ENCODE results near the gene TREH. TPM values are rescaled to one million over a fixed set of nuclear protein-coding genes. Genes with fewer than 3 reads are reported as not detected.
"Not testable (repeated sequence)": the region's sequence is repeated elsewhere in the genome, so short reads cannot be mapped to it uniquely, and the experiment has no call there.

The TREH gene
- total RNA-seq, 4 donors from 2014 or later, result not detected

GRCh38 chr11:118715837-118716260, 36.4 kb upstream of the TREH start:
- no peak for TF ChIP-seq POLR2A (IDR thresholded peaks at IDR 0.05)
- intact Hi-C loops (cut with DNase I; ENCODE audit: low total_unique reads) (no loop called here), in situ Hi-C loops (cut with MboI; ENCODE audit: low sequenced_read_pairs in 4 of 4) (no loop called here)
- Histone ChIP-seq H3K36me3 (no peaks in the 10 kb centered on the region), H3K4me3 (no peak overlapping the region), H3K9me3 (no peaks in the 10 kb centered on the region), H3K27me3 (no peaks in the 10 kb centered on the region), H3K4me1 (no peaks in the 10 kb centered on the region), H3K27ac (no peak overlapping the region)
- DNase-seq (no peak), ATAC-seq (no peak)

DNA sequence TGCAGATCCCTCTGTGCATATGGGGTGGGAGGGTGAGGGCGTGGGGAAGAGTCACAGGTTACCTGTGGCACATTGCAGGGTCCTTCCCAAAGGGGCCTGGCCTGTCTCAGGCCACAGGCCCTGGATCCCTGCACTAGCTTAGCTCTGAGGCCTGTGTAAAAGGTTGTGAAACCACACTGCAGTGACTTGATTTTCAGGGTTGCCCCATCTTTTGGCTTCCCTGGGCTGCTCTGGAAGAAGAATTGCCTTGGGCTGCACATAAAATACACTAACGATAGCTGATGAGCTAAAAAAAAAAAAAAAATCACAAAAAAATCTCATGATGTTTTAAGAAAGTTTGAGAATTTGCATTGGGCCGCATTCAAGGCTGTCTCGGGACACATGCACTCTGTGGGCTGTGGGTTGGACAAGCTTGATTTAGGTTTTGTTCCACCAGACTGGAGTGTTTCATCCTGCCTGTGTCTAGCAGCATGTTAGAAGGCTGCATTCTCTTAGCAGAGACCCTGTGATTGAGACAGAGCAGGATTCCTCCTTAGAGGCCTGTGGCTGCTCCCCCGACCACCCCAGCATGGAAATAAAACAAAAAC, 35.9 kb upstream of the TREH start:
- H3K27ac ChIP-seq, result no peak overlapping the region
- H3K4me3 ChIP-seq, result no peak overlapping the region
- ATAC-seq (no peak), DNase-seq (no peak)
- H3K9me3 ChIP-seq, result no peaks in the 10 kb centered on the region
- H3K27me3 ChIP-seq, result no peaks in the 10 kb centered on the region
- H3K4me1 ChIP-seq, result no peaks in the 10 kb centered on the region
- no peaks in the 10 kb centered on the region for H3K36me3 ChIP-seq
- no peak for TF ChIP-seq POLR2A (IDR thresholded peaks at IDR 0.05)
- TF ChIP-seq, protein P1, sequence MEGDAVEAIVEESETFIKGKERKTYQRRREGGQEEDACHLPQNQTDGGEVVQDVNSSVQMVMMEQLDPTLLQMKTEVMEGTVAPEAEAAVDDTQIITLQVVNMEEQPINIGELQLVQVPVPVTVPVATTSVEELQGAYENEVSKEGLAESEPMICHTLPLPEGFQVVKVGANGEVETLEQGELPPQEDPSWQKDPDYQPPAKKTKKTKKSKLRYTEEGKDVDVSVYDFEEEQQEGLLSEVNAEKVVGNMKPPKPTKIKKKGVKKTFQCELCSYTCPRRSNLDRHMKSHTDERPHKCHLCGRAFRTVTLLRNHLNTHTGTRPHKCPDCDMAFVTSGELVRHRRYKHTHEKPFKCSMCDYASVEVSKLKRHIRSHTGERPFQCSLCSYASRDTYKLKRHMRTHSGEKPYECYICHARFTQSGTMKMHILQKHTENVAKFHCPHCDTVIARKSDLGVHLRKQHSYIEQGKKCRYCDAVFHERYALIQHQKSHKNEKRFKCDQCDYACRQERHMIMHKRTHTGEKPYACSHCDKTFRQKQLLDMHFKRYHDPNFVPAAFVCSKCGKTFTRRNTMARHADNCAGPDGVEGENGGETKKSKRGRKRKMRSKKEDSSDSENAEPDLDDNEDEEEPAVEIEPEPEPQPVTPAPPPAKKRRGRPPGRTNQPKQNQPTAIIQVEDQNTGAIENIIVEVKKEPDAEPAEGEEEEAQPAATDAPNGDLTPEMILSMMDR (IDR thresholded peaks at IDR 0.05 in 4 of 5, conservative IDR thresholded peaks at IDR 0.05 in 1 of 5), result no peak
- in situ Hi-C loops (cut with MboI; ENCODE audit: low sequenced_read_pairs in 4 of 4) (no loop called here), intact Hi-C loops (cut with DNase I; ENCODE audit: low total_unique reads) (no loop called here)

GRCh38 chr11:118714816-118715215, 35.4 kb upstream of the TREH start:
- Histone ChIP-seq H3K4me1 (no peaks in the 10 kb centered on the region), H3K27ac (no peak overlapping the region), H3K36me3 (no peaks in the 10 kb centered on the region), H3K9me3 (no peaks in the 10 kb centered on the region), H3K27me3 (no peaks in the 10 kb centered on the region), H3K4me3 (no peak overlapping the region)
- ATAC-seq (no peak), DNase-seq (no peak)
- intact Hi-C loops (cut with DNase I; ENCODE audit: low total_unique reads) (no loop called here), in situ Hi-C loops (cut with MboI; ENCODE audit: low sequenced_read_pairs in 4 of 4) (no loop called here)
- no peak for TF ChIP-seq POLR2A (IDR thresholded peaks at IDR 0.05)
- TF ChIP-seq, protein P1 (IDR thresholded peaks at IDR 0.05 in 4 of 5, conservative IDR thresholded peaks at IDR 0.05 in 1 of 5), result no peak

- intact Hi-C loops (cut with DNase I; ENCODE audit: low total_unique reads); H3K27me3 ChIP-seq; H3K4me3 ChIP-seq; H3K9me3 ChIP-seq; H3K4me1 ChIP-seq; ATAC-seq; H3K36me3 ChIP-seq; H3K27ac ChIP-seq; in situ Hi-C loops (cut with MboI; ENCODE audit: low sequenced_read_pairs in 4 of 4); DNase-seq: not testable (repeated sequence)
Observed at GRCh38 chr11:118714416-118714815, 35.0 kb upstream of the TREH start.

- no peak for TF ChIP-seq POLR2A (IDR thresholded peaks at IDR 0.05)
- TF ChIP-seq, protein P1 (IDR thresholded peaks at IDR 0.05 in 4 of 5, conservative IDR thresholded peaks at IDR 0.05 in 1 of 5), result no peak
- H3K27me3 ChIP-seq, result no peaks in the 10 kb centered on the region
- no peak overlapping the region for H3K4me3 ChIP-seq
- no peaks in the 10 kb centered on the region for H3K9me3 ChIP-seq
- ATAC-seq, result no peak
- intact Hi-C loops (cut with DNase I; ENCODE audit: low total_unique reads) (no loop called here), in situ Hi-C loops (cut with MboI; ENCODE audit: low sequenced_read_pairs in 4 of 4) (no loop called here)
- no peaks in the 10 kb centered on the region for H3K36me3 ChIP-seq
- DNase-seq, result no peak
- no peaks in the 10 kb centered on the region for H3K4me1 ChIP-seq
- no peak overlapping the region for H3K27ac ChIP-seq
Observed at GRCh38 chr11:118708296-118708695, 28.8 kb upstream of the TREH start.

GRCh38 chr11:118706546-118706825, 27.0 kb upstream of the TREH start:
- Histone ChIP-seq H3K27ac (no peak overlapping the region), H3K4me1 (no peaks in the 10 kb centered on the region), H3K4me3 (no peak overlapping the region), H3K36me3 (no peaks in the 10 kb centered on the region), H3K9me3 (no peaks in the 10 kb centered on the region), H3K27me3 (no peaks in the 10 kb centered on the region)
- DNase-seq (no peak), ATAC-seq (no peak)
- in situ Hi-C loops (cut with MboI; ENCODE audit: low sequenced_read_pairs in 4 of 4) (no loop called here), intact Hi-C loops (cut with DNase I; ENCODE audit: low total_unique reads) (no loop called here)
- TF ChIP-seq, protein P1 (IDR thresholded peaks at IDR 0.05 in 4 of 5, conservative IDR thresholded peaks at IDR 0.05 in 1 of 5), result no peak
- TF ChIP-seq POLR2A (IDR thresholded peaks at IDR 0.05), result no peak
